GM19043 (cell line): Measurements from ENCODE around the gene TRAPPC2B.
A peak's percentile ranks its signal among the peaks of the same experiment; 100 is the strongest.

Experiments used
- ATAC-seq: cut with Tn5 transposase; IDR thresholded peaks from one replicate; pipeline ENCODE4 v1.9.1; 2021; ENCODE audit warnings: low read depth; ENCODE audit not compliant: unreplicated experiment

TRAPPC2B gene

DNA sequence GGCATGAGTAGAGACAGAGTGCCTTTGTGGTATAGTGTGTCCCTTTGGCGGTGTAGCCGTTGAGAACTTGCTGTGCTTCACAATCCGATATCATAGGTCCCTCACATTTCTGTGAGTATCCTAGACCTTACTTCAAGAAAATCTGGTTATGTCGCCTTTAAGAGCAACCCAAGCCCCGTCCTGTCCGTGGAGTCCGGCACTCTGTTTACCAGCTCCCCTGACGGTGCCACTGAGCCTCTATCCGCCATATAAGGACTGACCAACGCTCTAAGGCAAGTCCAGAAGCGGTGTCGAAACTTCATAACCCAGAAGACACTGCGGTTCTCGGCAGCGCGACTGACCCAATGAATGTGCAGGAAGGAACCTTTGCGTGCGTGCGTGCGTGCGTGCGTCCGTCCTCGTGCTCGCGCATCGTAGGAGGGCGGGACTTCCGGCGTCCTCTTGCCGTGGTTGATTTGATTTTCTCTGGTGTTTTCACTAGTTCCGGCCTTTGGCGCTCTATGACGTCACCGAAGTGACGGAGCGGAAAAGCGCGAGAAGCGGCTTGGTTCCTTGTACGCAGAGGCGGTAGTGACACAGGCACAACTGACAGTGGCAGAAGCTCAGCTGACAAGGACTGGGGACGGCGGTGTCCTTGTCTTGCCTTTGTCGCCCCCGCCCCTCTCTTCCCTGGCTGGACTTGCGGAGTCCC, at the start of gene TRAPPC2B, which contains the start of gene ZNF547:
Gene TRAPPC2B, plus strand, starts transcription at position 555 of the 691 bp plus-strand sequence. CDS start 1,283 bp downstream, outside the sequence.
Gene ZNF547, plus strand, starts transcription at position 555 of the 691 bp plus-strand sequence. CDS start 5,005 bp downstream, outside the sequence.
- peak; percentile 94 for ATAC-seq

DNA sequence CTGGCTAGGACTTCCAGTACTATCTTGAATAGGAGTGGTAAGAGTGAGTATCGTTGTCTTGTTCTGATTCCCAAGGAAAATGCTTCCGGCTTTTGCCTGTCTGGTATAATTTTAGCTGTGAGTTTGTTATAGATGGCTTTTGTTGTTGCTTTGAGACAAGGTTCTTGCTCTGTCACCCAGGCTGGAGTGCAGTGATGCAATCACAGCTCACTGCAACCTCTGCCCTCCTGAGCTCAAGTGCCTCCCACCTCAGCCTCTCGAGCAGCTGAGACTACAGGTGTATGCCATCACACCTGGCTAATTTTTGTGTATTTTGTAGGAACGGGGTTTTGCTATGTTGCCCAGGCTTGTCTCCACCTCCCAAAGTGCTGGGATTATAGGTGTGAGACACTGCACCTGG, 49.2 kb upstream of the TRAPPC2B start:
- no peak for ATAC-seq

DNA sequence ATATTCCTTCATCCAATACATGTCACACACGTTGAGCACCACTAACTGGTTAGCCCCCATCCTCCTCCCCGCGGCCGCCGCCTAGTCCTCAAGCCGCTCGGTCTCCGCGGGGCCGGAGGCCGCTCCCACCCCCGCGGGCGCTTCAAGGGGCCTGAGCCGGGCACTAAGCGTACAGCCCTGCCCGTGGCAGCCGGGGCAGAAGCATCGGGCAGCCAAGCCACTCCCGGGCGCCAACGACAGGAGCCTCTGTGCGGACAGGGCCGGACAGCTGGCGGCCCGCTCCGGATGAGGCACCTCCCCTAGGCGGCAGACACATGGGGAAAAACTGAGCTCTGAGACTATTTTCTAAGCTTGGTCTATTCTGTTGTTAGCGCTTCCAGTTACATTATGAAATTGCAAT, 45.8 kb upstream of the TRAPPC2B start:
- no peak for ATAC-seq

GRCh38 chr19:57319869-57320179, 43.5 kb upstream of the TRAPPC2B start:
- ATAC-seq, result no peak

DNA sequence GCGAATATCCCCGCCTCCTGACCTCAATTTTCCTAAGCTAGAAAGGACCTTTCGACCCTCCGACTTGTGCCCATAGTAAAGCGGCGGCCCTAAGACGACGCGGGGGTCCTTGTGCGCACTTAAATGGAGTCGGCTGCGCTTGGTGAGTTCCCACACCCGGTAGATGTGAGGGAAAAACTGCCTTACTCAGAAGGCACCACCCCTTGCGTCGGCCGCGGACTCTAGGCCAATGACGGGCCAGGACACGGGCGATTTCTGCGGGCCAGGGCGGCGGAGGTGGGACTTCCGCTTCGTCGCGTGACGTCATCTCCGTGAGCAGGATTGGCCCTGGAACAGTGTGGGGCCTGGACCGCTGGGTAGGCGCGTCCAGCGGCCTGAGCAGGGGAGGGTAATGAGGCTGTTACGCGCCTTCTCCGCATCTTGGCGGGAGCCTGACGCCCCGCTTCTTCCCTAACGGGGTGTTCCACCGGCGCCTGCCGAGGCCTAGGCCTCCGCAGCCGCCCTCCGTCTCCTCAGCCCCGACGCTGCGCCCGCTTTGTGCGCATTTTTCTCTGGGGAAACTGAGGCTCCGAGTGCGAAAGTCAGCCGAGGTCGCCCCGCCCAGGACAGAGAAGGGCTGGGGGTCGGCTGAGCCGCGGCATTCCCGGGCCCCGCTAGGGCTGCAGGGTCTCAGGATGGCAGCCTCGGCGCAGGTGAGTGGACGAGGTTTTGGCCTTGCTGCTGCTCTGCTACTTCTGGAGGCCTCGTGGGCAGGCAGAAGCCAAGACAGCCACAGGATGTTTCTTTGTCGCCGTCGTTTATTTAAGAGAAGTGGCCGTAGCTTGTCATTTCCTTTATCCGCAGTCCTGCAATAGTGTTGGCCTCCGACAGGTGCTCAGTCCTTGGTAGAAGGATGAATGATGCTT, 42.9 kb upstream of the TRAPPC2B start, which contains the start of gene ZNF543:
Gene ZNF543, plus strand, starts transcription at position 293 of the 905 bp plus-strand sequence. Its CDS starts 382 bp downstream, at position 675.
- peak; percentile 97 for ATAC-seq

DNA sequence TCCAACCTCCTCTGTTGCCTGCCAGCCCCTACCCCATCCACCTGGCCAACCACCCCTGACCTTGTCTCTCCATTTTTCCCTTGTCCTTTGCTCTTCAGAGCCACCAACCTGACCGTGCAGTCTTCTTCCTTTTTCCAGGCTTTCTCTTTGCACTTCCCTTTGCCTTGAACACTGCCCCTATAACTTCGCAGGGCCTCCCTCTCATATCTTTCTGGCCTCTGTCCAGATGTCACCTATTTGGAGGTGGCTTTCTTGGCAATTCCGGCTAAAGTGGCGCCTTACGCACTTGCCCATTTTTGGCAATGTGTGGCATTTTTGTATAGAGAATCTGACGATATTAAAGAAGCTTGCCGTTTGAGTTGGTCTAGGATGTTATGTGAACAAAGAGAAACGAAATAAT, 42.2 kb upstream of the TRAPPC2B start:
- no peak for ATAC-seq

DNA sequence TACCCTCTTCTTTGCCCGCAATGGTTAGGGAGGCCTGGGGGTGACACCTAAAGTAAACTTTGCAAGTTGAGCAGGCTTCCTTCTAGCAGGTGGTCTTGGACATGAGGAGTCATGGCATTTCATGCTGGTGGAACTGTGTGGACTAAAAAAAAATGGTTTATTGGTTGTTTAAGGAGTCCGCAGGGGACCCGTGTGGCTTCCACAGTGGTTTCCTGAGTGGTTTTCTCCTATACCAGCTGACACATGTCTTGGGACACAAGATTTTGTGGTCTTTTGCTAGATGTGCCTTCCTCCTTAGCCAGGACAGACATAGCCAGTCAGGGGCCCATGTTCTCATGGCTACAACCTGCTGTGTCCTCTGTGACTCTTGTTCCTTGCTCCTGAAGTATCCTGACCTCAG, 41.6 kb upstream of the TRAPPC2B start:
- ATAC-seq, result no peak

DNA sequence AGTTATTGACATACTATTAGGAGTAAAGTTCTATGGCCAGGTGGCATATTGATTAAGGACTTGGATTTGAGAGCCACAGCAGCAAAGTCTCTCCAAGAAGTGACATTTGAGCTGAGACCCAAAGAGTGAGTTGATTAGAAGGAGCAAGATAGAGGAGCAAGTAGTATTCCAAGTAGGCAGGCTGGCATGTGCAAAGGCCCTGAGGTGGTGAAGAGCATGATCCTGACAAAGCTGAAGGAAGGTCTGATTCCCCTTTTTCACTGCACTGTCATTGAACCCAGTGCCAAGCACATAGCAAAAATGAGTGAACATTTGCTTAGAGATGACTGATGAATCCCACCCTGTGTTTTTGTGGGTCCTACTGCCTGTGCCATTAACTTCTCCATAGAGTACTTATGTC, 38.4 kb upstream of the TRAPPC2B start:
- ATAC-seq, result no peak

GRCh38 chr19:57327993-57328392, 35.4 kb upstream of the TRAPPC2B start:
- no peak for ATAC-seq

DNA sequence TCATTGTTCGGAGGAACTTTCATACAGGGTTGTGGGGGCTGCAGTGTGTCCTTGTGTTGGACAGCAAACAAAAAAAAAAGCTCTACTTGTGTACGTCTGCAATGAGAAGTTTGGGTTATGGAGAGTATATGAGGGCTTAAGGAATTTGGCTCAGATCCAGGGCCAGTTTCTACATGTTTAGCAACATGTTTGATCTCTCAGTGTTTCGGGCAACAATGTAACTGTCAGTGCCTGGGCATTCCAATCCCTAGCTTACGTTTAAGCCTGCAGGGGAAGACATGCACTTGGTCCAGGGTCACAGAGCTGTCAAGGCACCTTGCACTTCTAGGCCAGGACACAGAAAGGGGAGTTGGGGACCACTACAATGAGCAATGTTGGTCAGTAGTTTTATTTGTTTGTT, 29.2 kb upstream of the TRAPPC2B start:
- ATAC-seq, result no peak

DNA sequence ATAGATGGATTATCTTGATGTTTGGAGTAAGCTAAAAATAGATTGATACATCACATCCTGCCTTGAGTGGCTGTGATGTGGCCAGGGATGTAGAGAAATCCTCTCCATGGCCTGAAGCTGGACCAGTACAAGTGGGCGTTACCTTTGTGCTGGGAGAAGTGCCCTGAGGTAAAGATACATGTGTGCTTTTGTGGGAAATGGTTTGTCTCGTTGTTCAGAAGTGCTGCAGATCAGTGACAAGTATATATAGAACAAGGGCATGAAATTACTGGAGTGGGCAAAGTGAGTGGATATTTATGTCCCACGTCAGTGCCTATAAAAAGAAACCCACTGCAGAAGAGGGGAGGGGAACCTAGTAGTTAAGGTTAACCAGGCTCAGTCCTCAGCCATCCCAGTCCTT, 24.5 kb upstream of the TRAPPC2B start:
- no peak for ATAC-seq

DNA sequence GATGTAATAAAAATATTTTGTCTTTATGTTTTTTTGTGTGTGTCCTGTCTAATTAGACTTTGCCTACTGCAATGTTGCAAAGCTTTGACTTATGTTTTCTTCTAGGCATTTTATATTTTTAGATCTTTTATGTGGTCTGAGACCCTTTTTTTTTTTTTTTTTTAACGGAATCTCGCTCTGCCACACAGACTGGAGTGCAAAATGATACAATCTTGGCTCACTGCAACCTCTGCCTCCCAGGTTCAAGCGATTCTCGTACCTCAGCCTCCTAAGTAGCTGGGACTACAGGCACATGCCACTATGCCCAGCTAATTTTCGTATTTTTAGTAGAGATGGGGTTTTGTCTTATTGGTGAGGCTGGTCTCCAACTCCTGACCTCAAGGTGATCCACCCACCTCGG, 20.8 kb upstream of the TRAPPC2B start:
- no peak for ATAC-seq

- ATAC-seq, result no peak
Measured at GRCh38 chr19:57348136-57348535, 15.2 kb upstream of the TRAPPC2B start.

GRCh38 chr19:57350877-57351805, 12.2 kb upstream of the TRAPPC2B start, which contains the start of gene ZNF304:
Gene ZNF304, plus strand, starts transcription at chr19:57351271. Its CDS starts 394 bp downstream, at chr19:57351665.
- ATAC-seq, result peak; percentile 97

GRCh38 chr19:57351867-57352266, 11.5 kb upstream of the TRAPPC2B start:
- ATAC-seq, result no peak

- no peak for ATAC-seq
Measured at GRCh38 chr19:57355916-57356315, 7.4 kb upstream of the TRAPPC2B start.

- no peak for ATAC-seq
Measured at GRCh38 chr19:57357406-57357805, 5.9 kb upstream of the TRAPPC2B start.

GRCh38 chr19:57359300-57359699, 4.1 kb upstream of the TRAPPC2B start:
- no peak for ATAC-seq

- ATAC-seq, result no peak
Measured at GRCh38 chr19:57362419-57362818, 932 bp upstream of the TRAPPC2B start.

DNA sequence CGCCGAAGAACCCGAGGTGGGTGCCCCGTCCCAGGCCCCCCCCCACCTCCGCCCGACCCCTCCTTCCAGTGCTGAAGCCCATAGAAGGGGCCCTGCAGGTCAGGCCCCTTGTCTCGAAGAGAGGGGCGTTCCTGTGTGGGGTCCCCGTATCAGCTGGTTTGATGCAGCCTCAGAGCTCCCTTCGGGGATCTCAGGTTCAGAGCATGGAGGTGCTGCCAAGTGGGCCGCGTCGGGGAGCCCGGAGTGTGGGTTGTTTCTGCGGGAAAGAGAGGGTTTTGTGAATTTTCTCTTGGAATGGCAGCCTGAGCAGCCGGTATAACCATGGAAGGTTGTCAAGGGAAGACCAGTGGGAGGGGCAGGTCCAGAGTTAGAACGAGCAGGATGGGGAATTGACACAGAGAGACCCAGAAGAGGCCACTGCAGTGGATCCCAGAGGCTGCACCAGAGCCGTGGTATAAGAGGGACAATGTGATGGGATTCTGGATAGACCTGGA, 384 bp downstream of the TRAPPC2B start:
- no peak for ATAC-seq
